HG03439 (cell line): ENCODE data around the gene GALNT9.

ENCODE experiments used
- ATAC-seq: cut with Tn5 transposase; IDR thresholded peaks from one replicate; pipeline ENCODE4 v1.9.1; 2021; ENCODE audit warnings: mild to moderate bottlenecking, moderate library complexity; ENCODE audit not compliant: unreplicated experiment

Gene GALNT9

GRCh38 chr12:132161796-132162507 is 167.4 kb downstream of the GALNT9 start:
- ATAC-seq: no peak

GRCh38 chr12:132161036-132161781 is 168.2 kb downstream of the GALNT9 start:
- no peak for ATAC-seq

- ATAC-seq: no peak
Observed at GRCh38 chr12:132160601-132161035, 168.8 kb downstream of the GALNT9 start.

- no peak for ATAC-seq
Observed at GRCh38 chr12:132160016-132160415, 169.4 kb downstream of the GALNT9 start.

DNA sequence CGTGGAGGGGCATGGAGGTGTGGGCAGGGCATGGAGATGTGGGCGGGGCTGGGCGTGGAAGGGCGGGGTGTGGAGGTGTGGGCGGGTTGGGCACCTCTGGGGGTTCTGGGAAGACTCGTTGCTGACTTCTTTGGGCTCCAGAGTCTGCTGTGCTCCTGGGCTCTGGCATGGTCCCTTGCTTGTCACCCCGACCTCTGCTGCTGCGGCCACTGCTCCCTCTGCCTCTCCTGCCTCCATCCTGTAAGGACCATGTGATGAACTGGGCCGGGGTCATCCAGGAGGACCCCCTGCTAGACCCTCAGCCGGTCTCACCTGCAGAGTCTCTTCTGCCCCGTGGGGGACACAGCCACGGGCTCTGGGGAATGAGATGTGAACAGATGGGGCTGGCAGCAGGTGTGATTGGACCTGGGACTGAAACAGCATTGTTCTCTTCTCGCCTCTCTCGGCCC is 169.8 kb downstream of the GALNT9 start:
- ATAC-seq: no peak

- no peak for ATAC-seq
Observed at GRCh38 chr12:132158677-132159554, 170.5 kb downstream of the GALNT9 start.

DNA sequence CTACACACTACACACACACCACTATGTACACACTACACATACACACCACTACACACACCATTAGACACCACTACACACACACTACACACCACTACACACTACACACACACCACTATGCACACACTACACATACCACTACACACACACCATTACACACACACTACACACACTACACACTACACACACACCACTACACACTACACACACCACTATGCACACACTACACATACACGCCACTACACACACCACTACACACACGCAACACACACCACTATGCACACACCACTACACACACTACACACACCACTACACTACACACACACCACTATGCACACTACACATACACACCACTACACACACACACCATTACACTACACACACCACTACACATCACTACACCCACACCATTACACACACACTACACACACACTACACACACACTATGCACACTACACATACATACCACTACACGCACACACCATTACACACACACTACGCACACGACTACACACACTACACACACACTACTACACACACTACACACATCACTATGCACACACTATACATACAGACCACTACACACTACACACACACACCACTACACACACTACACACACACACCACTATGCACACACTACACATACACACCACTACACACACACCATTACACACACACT is 171.5 kb downstream of the GALNT9 start:
- no peak for ATAC-seq

- ATAC-seq: no peak
Observed at GRCh38 chr12:132156573-132157325, 172.6 kb downstream of the GALNT9 start.

GRCh38 chr12:132155771-132156572 is 173.4 kb downstream of the GALNT9 start:
- no peak for ATAC-seq

DNA sequence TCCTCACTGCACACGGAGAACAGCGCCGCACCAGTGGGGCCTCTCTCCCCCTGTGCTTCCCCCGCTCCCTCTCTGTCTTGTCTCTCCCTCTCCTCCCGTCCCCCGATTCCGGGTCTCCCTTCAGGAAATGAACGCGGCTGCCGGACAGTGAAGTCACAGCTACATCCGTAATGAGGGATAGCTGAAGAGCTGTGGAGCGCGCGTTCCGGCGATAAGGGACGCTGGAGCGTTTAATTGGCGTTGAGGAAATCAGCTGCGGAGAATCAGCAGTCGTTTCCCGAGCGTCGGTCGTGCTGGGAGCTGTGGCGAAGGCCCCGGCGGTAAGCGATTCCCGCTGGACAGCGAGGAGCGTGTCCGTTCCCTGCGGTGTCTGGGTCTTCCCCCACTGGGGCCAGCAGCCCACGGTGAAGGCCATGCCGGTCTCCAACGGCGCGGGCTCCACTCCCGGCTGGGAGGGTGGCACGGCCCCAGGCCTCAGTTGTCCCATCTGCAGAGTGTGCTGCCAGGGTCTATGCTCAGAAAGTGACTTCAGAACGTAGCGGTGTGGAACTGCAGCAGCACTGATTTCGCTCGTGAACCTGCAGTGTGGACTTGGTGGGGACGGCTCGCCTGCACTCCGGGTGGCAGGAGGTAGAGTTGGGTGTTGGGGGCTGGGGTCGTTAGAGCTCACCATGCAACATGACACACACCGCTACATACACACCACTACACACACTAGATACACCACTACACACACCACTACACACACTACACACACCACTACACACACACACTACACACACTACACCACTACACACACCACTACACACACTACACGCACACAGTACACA is 174.2 kb downstream of the GALNT9 start:
- ATAC-seq: no peak

DNA sequence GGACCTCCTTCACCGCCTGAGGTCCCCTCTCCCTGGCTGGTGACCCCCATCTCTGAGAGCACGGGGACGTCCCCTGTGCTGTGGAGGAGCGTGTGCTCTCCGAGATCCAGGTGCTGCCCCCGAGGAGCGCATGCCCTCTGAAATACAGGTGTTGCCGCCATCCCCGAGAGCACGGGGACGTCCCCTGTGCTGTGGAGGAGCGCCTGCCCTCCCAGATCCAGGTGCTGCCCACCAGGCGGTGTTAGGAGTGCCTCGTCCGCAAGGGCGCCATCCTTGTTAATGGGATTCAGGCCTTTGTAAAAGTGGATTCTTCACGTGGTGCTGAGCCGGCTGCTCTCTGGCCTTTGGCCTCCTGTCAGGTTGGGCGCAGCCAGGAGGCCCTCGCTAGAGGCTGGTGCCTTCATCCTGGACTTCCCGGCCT is 175.0 kb downstream of the GALNT9 start:
- no peak for ATAC-seq

DNA sequence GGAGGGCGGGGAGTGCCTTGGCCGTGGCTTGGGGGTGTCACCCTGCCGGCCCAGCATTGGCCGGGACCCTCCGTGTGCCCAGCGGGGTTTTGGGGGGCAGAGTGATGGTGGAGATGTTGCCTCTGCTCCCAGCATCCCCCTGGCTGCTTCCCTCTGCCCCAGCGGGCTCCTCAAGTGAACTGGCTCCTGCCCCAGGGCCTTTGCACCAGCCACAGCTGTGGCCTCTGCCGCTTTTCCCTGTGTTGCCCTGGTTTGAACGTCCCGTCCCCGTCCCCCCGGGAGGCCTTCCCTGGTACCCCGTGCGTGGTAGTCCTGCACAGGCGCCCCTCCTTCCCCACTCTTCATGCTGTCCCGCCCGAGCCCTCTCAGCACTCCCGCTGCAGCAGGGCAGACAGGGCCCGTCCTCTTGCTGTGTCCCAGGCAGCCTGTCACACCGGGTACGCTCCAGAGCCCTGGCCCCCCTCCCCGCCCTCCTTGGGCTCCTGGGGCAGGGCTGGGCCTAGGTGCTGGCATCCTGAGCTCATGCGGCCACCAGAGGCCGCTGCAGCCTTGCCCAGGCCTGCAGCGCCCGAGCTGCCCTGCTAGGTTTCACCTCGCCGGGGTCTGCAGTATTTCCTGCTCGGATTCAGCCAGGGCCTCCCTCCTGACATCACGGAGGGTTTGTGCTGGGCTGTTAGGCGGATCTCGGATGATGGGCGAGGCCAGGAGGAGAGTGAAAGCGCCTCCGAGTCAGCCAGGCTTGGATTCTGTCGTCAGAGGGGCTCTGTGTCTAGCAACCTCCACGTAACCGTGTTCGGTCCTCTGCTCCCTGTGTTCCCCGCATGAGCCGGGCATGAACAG is 175.7 kb downstream of the GALNT9 start:
- ATAC-seq: peak; percentile 69

GRCh38 chr12:132152953-132153352 is 176.4 kb downstream of the GALNT9 start:
- no peak for ATAC-seq

DNA sequence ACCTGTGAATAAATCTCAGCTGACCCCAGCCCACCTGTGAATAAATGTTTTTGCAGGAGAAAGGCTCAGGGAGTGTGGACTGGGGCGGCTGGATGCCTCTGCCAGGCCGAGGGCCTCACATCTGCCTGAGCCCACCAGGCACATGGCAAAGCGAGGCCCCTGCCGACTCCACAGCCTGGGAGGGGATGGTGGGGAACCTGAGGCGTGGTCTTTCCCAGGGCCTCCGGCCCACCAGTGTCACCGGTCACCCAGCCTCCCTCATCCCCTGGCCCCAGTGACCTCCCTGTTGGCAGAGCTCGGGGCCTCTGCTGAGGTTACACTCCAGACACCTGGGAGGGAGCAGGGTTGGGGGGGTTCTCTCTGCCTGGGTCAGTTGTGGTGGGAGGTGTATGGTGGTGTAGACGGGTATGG is 177.0 kb downstream of the GALNT9 start:
- no peak for ATAC-seq

GRCh38 chr12:132151766-132152410 is 177.5 kb downstream of the GALNT9 start:
- ATAC-seq: no peak

DNA sequence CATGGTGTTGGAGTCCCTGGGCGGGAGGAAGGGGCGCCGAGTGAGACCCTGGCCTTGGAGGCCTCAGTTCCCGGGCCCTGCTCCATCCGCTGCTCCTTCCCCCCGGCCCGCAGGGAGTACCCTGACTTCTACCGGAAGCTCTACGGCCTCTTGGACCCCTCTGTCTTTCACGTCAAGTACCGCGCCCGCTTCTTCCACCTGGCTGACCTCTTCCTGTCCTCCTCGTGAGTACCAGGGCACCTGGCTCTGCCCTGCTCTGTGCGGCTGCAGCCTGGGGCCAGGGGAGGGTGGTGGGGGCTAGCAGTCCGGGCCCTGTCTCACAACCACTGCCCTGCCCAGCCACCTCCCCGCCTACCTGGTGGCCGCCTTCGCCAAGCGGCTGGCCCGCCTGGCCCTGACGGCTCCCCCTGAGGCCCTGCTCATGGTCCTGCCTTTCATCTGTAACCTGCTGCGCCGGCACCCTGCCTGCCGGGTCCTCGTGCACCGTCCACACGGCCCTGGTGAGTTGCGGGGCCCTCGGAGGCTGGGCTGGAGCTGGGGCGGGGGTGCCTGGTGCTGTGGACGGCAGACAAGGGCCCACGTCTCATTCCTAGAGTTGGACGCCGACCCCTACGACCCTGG is 178.1 kb downstream of the GALNT9 start:
- no peak for ATAC-seq

GRCh38 chr12:132150780-132151144 is 178.6 kb downstream of the GALNT9 start:
- ATAC-seq: no peak
